PC-3 (cell line): Measurements from ENCODE around the gene SGTA.

Experiments
- EZH2 ChIP-seq: fragments of 300-600 bp; sonication (generic); IDR thresholded peaks from one replicate; pipeline ENCODE4 v1.6.1; 2017; ENCODE audit warnings: antibody characterized with exemption, mild to moderate bottlenecking, low read length; ENCODE audit not compliant: unreplicated experiment
- EZH2phosphoT487 ChIP-seq: fragments of 300-600 bp; sonication (generic); IDR thresholded peaks from 2 replicates; pipeline ENCODE4 v1.6.1; 2018; ENCODE audit warnings: mild to moderate bottlenecking, antibody characterized with exemption, low read length, borderline replicate concordance
- TF ChIP-seq, protein P1 (sequence below): fragments of 300-600 bp; sonication (generic); conservative IDR thresholded peaks from 2 replicates; pipeline ENCODE4 v1.5.1; 2017; ENCODE audit warnings: antibody characterized with exemption, low read depth, mild to moderate bottlenecking, low read length

- TF ChIP-seq EZH2phosphoT487 (no peak), EZH2 (no peak)
- TF ChIP-seq, protein P1, sequence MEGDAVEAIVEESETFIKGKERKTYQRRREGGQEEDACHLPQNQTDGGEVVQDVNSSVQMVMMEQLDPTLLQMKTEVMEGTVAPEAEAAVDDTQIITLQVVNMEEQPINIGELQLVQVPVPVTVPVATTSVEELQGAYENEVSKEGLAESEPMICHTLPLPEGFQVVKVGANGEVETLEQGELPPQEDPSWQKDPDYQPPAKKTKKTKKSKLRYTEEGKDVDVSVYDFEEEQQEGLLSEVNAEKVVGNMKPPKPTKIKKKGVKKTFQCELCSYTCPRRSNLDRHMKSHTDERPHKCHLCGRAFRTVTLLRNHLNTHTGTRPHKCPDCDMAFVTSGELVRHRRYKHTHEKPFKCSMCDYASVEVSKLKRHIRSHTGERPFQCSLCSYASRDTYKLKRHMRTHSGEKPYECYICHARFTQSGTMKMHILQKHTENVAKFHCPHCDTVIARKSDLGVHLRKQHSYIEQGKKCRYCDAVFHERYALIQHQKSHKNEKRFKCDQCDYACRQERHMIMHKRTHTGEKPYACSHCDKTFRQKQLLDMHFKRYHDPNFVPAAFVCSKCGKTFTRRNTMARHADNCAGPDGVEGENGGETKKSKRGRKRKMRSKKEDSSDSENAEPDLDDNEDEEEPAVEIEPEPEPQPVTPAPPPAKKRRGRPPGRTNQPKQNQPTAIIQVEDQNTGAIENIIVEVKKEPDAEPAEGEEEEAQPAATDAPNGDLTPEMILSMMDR, result no peak
These were observed 14.5 kb downstream of the SGTA start for GRCh38 chr19:2768365-2769132.
